ENCODE measurements around the gene COA4.
A peak's percentile ranks its signal among the peaks of the same experiment; 100 is the strongest.

The COA4 gene

GRCh38 chr11:73862986-73863385 lies 13.7 kb downstream of the COA4 start:
- no peak for DNase-seq

DNA sequence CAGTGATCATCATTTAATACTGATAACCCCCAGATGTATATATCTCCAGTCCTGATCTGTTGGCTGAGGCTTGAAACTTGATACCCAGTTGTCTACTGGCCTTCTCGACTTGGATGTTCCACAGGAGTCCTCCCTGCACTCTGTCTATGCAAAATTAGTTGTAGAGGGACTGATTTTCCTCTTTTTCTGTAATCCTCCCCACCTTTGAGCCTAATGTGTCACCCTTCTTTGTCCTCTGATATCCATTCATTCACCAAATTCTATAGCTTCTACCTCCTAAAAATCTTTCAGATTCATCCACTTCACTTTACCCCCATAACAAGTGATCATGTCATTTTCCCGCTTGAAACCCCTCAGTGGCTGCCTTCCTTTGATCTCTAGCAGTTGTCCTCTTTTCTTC lies 16.4 kb downstream of the COA4 start:
- no peak for DNase-seq

DNA sequence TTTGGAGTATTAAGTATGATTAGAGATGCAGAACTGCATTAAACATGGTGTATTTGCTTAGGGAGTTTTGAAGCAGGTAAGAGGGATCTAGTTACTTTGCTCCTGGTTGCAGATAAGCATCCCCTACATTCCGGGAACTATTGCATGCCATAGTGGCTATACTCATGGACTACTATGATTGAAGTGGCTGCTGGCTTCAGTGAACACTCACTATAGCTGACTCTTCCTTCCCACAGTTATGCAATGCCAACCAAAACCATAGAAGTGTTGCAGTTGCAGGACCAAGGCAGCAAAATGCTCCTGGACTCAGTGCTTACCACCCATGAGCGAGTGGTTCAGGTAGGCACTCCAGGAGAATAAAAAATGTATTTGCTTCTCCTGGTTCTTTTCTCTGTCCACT lies 17.0 kb downstream of the COA4 start:
- DNase-seq: no peak

- DNase-seq: no peak
Observed at GRCh38 chr11:73856031-73856567, 20.5 kb downstream of the COA4 start.

GRCh38 chr11:73854680-73855079 lies 22.0 kb downstream of the COA4 start:
- peak; percentile 30 for DNase-seq

- no peak for DNase-seq
Observed at GRCh38 chr11:73852049-73852448, 24.6 kb downstream of the COA4 start.

- DNase-seq: no peak
Observed at GRCh38 chr11:73851046-73851764, 25.4 kb downstream of the COA4 start.

DNA sequence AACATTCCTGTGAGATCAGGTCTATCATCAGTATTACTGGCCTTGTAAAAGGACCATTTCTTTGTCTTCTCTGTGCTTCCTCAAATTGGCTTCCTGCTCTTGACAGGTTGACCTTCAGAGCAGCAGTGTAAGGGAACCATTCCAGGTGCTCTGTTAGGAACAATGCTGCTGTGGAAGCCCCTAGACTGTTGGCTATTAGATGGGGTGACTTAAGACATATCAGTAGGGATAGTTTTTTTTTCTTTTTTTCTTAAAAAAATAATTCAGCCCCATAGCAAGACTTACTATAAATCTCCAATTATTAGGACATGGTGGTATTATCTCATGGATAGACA lies 37.6 kb downstream of the COA4 start:
- no peak for DNase-seq

- DNase-seq: peak; percentile 45
Observed at GRCh38 chr11:73838443-73839122, 38.1 kb downstream of the COA4 start.

GRCh38 chr11:73833067-73833466 lies 43.6 kb downstream of the COA4 start:
- DNase-seq: no peak

DNA sequence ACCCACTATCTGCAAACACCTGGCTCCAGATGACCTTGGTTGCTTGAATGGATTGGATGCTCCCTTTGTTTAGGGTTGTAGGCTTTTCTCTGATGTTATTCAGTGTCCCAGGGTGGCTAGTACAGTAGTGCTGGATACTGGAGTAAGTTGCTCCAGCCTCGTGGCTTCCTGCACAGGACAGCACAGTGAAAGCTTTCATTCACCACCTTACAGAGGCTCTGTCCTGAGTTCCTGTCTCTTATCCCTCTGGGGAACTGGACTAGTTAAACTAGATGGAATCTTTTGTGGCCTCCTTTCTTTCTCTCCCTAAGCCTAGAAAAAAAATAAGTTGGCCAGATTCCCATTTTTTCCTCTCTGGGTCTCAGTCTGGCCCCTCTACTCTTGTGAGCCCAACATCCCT lies 46.4 kb downstream of the COA4 start:
- DNase-seq: no peak

Measured in fibroblast of skin of right biceps (primary cell).